ENCODE measurements around the gene DPEP2.
"Not testable (repeated sequence)": the region's sequence is repeated elsewhere in the genome, so short reads cannot be mapped to it uniquely, and the experiment has no call there.

DPEP2 gene, protein sequence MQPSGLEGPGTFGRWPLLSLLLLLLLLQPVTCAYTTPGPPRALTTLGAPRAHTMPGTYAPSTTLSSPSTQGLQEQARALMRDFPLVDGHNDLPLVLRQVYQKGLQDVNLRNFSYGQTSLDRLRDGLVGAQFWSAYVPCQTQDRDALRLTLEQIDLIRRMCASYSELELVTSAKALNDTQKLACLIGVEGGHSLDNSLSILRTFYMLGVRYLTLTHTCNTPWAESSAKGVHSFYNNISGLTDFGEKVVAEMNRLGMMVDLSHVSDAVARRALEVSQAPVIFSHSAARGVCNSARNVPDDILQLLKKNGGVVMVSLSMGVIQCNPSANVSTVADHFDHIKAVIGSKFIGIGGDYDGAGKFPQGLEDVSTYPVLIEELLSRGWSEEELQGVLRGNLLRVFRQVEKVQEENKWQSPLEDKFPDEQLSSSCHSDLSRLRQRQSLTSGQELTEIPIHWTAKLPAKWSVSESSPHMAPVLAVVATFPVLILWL

DNA sequence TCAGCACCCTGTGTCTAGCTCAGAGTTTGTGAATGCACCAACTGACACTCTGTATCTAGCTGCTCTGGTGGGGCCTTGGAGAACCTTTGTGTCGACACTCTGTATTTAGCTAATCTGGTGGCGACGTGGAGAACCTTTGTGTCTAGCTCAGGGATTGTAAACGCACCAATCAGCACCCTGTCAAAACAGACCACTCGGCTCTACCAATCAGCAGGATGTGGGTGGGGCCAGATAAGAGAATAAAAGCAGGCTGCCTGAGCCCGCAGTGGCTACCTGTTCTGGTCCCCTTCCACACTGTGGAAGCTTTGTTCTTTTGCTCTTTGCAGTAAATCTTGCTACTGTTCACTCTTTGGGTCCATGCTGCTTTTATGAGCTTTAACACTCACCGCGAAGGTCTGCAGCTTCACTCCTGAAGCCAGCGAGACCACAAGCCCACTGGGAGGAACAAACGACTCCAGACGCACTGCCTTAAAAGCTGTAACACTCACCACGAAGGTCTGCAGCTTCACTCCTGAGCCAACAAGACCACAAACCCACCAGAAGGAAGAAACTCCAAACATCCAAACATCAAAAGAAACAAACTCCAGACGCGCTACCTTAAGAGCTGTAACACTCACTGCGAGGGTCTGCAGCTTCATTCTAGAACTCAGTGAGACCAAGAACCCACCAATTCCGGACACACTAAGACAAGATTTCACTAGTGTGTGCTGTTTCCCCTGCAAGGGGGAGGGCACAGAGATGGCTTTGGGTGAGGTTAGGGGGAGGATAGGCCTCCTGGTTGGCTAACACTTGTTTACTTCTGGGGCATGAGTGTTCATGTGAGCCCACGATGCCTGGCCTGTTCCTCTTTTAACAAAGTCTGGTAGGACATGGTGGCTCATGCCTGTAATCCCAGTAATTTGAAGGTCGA, at the start of gene DPEP2:
Gene DPEP2 (minus strand): TSS at position 706 of the 910 bp plus-strand sequence. CDS start 6,272 bp downstream, outside the sequence.
- not testable (repeated sequence) for H3K9me3 ChIP-seq (ENCODE audit: control insufficient read depth, low read length); H3K27me3 ChIP-seq (replicated peaks; ENCODE audit: control insufficient read depth, insufficient read depth, low read length); H3K4me1 ChIP-seq (ENCODE audit: control insufficient read depth, insufficient read depth, low read length); DNase-seq (ENCODE audit: low read depth); H3K4me3 ChIP-seq (ENCODE audit: low read length); H3K36me3 ChIP-seq (ENCODE audit: control insufficient read depth, insufficient read depth, low read length, severe bottlenecking); H3K9ac ChIP-seq (ENCODE audit: low read length)

- Histone ChIP-seq H3K4me3 (ENCODE audit: low read length) (no peak overlapping the region), H3K27me3 (replicated peaks; ENCODE audit: control insufficient read depth, insufficient read depth, low read length) (no peaks in the 10 kb centered on the region), H3K9me3 (ENCODE audit: control insufficient read depth, low read length) (no peaks in the 10 kb centered on the region), H3K9ac (ENCODE audit: low read length) (no peak overlapping the region), H3K36me3 (ENCODE audit: control insufficient read depth, insufficient read depth, low read length, severe bottlenecking) (peaks cover 29% of the 10 kb centered on the region), H3K4me1 (ENCODE audit: control insufficient read depth, insufficient read depth, low read length) (no peaks in the 10 kb centered on the region)
- no peak for DNase-seq (ENCODE audit: low read depth)
Measured at GRCh38 chr16:68047987-68048386, 48.7 kb upstream of the DPEP2 start.

DNA sequence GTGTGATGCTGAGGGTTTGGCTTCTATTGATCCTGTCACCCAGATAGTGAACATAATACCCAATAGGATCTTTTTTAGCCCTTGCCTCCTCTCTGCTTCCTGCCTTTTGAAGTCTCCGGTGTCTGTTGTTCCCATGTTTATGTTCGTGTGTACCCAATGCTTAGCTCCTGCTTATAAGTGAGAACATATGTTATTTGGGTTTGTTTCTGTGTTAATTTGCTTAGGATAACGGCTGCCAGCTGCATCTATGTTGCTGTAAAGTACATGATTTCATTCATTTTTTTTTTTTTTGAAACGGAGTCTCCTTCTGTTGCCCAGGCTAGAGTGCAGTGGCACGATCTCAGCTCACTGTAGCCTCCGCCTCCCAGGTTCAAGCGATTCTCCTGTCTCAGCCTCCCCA, 46.8 kb upstream of the DPEP2 start:
- no peak overlapping the region for H3K4me3 ChIP-seq (ENCODE audit: low read length)
- H3K9ac ChIP-seq (ENCODE audit: low read length): no peak overlapping the region
- H3K27me3 ChIP-seq (replicated peaks; ENCODE audit: control insufficient read depth, insufficient read depth, low read length): no peaks in the 10 kb centered on the region
- no peaks in the 10 kb centered on the region for H3K9me3 ChIP-seq (ENCODE audit: control insufficient read depth, low read length)
- no peaks in the 10 kb centered on the region for H3K4me1 ChIP-seq (ENCODE audit: control insufficient read depth, insufficient read depth, low read length)
- DNase-seq (ENCODE audit: low read depth): no peak
- peaks cover 20% of the 10 kb centered on the region for H3K36me3 ChIP-seq (ENCODE audit: control insufficient read depth, insufficient read depth, low read length, severe bottlenecking)

- H3K4me1 ChIP-seq (ENCODE audit: control insufficient read depth, insufficient read depth, low read length): no peaks in the 10 kb centered on the region
Measured at GRCh38 chr16:68041783-68042182, 42.5 kb upstream of the DPEP2 start.

GRCh38 chr16:68040506-68041288, 41.4 kb upstream of the DPEP2 start:
- H3K9ac ChIP-seq (ENCODE audit: low read length): no peak overlapping the region
- peaks cover 5% of the 10 kb centered on the region for H3K36me3 ChIP-seq (ENCODE audit: control insufficient read depth, insufficient read depth, low read length, severe bottlenecking)
- H3K4me3 ChIP-seq (ENCODE audit: low read length): no peak overlapping the region
- DNase-seq (ENCODE audit: low read depth): peak; percentile 77
- H3K27me3 ChIP-seq (replicated peaks; ENCODE audit: control insufficient read depth, insufficient read depth, low read length): no peaks in the 10 kb centered on the region
- H3K4me1 ChIP-seq (ENCODE audit: control insufficient read depth, insufficient read depth, low read length): no peaks in the 10 kb centered on the region
- H3K9me3 ChIP-seq (ENCODE audit: control insufficient read depth, low read length): no peaks in the 10 kb centered on the region

More at GRCh38 chr16:68041783-68042182, 42.5 kb upstream of the DPEP2 start:
- H3K9me3 ChIP-seq (ENCODE audit: control insufficient read depth, low read length): no peaks in the 10 kb centered on the region
- no peak for DNase-seq (ENCODE audit: low read depth)
- peaks cover 5% of the 10 kb centered on the region for H3K36me3 ChIP-seq (ENCODE audit: control insufficient read depth, insufficient read depth, low read length, severe bottlenecking)
- H3K27me3 ChIP-seq (replicated peaks; ENCODE audit: control insufficient read depth, insufficient read depth, low read length): no peaks in the 10 kb centered on the region
- no peak overlapping the region for H3K4me3 ChIP-seq (ENCODE audit: low read length)
- H3K9ac ChIP-seq (ENCODE audit: low read length): no peak overlapping the region

- Histone ChIP-seq H3K36me3 (ENCODE audit: control insufficient read depth, insufficient read depth, low read length, severe bottlenecking) (peaks cover 5% of the 10 kb centered on the region), H3K9me3 (ENCODE audit: control insufficient read depth, low read length) (no peaks in the 10 kb centered on the region), H3K27me3 (replicated peaks; ENCODE audit: control insufficient read depth, insufficient read depth, low read length) (no peaks in the 10 kb centered on the region), H3K4me1 (ENCODE audit: control insufficient read depth, insufficient read depth, low read length) (no peaks in the 10 kb centered on the region), H3K4me3 (ENCODE audit: low read length) (no peak overlapping the region), H3K9ac (ENCODE audit: low read length) (no peak overlapping the region)
- no peak for DNase-seq (ENCODE audit: low read depth)
Measured at GRCh38 chr16:68037841-68038597, 38.7 kb upstream of the DPEP2 start.

- no peak overlapping the region for H3K4me3 ChIP-seq (ENCODE audit: low read length)
- no peaks in the 10 kb centered on the region for H3K27me3 ChIP-seq (replicated peaks; ENCODE audit: control insufficient read depth, insufficient read depth, low read length)
- DNase-seq (ENCODE audit: low read depth): no peak
- peaks cover 7% of the 10 kb centered on the region for H3K4me1 ChIP-seq (ENCODE audit: control insufficient read depth, insufficient read depth, low read length)
- H3K36me3 ChIP-seq (ENCODE audit: control insufficient read depth, insufficient read depth, low read length, severe bottlenecking): peaks cover 5% of the 10 kb centered on the region
- H3K9me3 ChIP-seq (ENCODE audit: control insufficient read depth, low read length): no peaks in the 10 kb centered on the region
- no peak overlapping the region for H3K9ac ChIP-seq (ENCODE audit: low read length)
Measured at GRCh38 chr16:68035227-68035626, 35.9 kb upstream of the DPEP2 start.

- DNase-seq (ENCODE audit: low read depth): no peak
- Histone ChIP-seq H3K27me3 (replicated peaks; ENCODE audit: control insufficient read depth, insufficient read depth, low read length) (no peaks in the 10 kb centered on the region), H3K4me1 (ENCODE audit: control insufficient read depth, insufficient read depth, low read length) (peaks cover 13% of the 10 kb centered on the region), H3K36me3 (ENCODE audit: control insufficient read depth, insufficient read depth, low read length, severe bottlenecking) (peaks cover 4% of the 10 kb centered on the region), H3K9ac (ENCODE audit: low read length) (no peak overlapping the region), H3K9me3 (ENCODE audit: control insufficient read depth, low read length) (no peaks in the 10 kb centered on the region), H3K4me3 (ENCODE audit: low read length) (no peak overlapping the region)
Measured at GRCh38 chr16:68033101-68033500, 33.8 kb upstream of the DPEP2 start.

- DNase-seq (ENCODE audit: low read depth): no peak
- Histone ChIP-seq H3K9me3 (ENCODE audit: control insufficient read depth, low read length) (no peaks in the 10 kb centered on the region), H3K9ac (ENCODE audit: low read length) (no peak overlapping the region), H3K27me3 (replicated peaks; ENCODE audit: control insufficient read depth, insufficient read depth, low read length) (no peaks in the 10 kb centered on the region), H3K4me1 (ENCODE audit: control insufficient read depth, insufficient read depth, low read length) (peaks cover 20% of the 10 kb centered on the region), H3K36me3 (ENCODE audit: control insufficient read depth, insufficient read depth, low read length, severe bottlenecking) (no peaks in the 10 kb centered on the region), H3K4me3 (ENCODE audit: low read length) (no peak overlapping the region)
Measured at GRCh38 chr16:68031951-68032350, 32.7 kb upstream of the DPEP2 start.

DNA sequence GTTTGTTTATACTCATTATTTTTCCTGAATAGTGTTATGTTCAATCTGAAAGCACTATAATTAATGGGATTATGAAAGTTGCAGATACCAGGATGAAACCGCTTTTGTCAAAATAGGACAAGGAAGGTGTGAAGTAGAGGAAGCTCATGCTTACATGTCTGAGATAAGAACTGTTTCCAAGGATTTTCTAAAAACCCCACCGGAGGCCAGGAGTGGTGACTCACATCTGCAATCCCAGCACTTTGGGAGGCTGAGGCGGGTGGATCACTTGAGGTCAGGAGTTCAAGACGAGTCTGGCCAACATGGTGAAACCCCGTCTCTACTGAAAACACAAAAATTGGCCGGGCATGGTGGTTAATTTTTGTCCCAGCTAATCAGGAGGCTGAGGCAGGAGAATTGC, 30.8 kb upstream of the DPEP2 start:
- H3K27me3 ChIP-seq (replicated peaks; ENCODE audit: control insufficient read depth, insufficient read depth, low read length); H3K9ac ChIP-seq (ENCODE audit: low read length); H3K4me3 ChIP-seq (ENCODE audit: low read length); DNase-seq (ENCODE audit: low read depth); H3K36me3 ChIP-seq (ENCODE audit: control insufficient read depth, insufficient read depth, low read length, severe bottlenecking); H3K9me3 ChIP-seq (ENCODE audit: control insufficient read depth, low read length): not testable (repeated sequence)
- H3K4me1 ChIP-seq (ENCODE audit: control insufficient read depth, insufficient read depth, low read length): peaks cover 24% of the 10 kb centered on the region

Data from adipocyte (in vitro differentiated cells).